ENCODE results near the gene GAK. TPM values are rescaled to one million over a fixed set of nuclear protein-coding genes. Genes with fewer than 3 reads are reported as not detected.
"Not testable (repeated sequence)": the region's sequence is repeated elsewhere in the genome, so short reads cannot be mapped to it uniquely, and the experiment has no call there.

Gene GAK
- polyA plus RNA-seq, 1 of the 3 experiments (the other 2 are of a cell fraction) = 35.9 TPM

GRCh38 chr4:978957-979701 is 47.0 kb upstream of the GAK start:
- ChIA-PET CTCF (no interaction called here), POLR2A (no interaction called here)
- H3K4me3 ChIP-seq (ENCODE audit: low read depth in 2 of 2, low read length in 1 of 2) = no peak overlapping the region
- H3K4me1 ChIP-seq (ENCODE audit: control insufficient read depth in 1 of 2, insufficient read depth in 2 of 2, low read depth in 1 of 2, low read length in 1 of 2) = peaks cover 0 to 4% of the 10 kb centered on the region in 2 experiments; a peak in 1 of 4 replicates
- WGBS (ENCODE audit: low lambda C conversion rate) = 83% methylated on average over 20 of the region's 20 CpGs
- H3K36me3 ChIP-seq (replicated peaks in 1 of 2; ENCODE audit: control insufficient read depth in 1 of 2, insufficient read depth in 2 of 2, low read length in 1 of 2) = no peaks in the 10 kb centered on the region
- H3K4me2 ChIP-seq = no peak overlapping the region
- no peak overlapping the region for H2AFZ ChIP-seq (ENCODE audit: low read depth)
- TF ChIP-seq RXRA (IDR thresholded peaks at IDR 0.05; ENCODE audit: borderline replicate concordance, low read depth) = no peak
- TF ChIP-seq RFX5 (IDR thresholded peaks at IDR 0.05; ENCODE audit: low read length) = no peak
- no peak for TF ChIP-seq JUND (IDR thresholded peaks at IDR 0.05)
- TF ChIP-seq MEF2A (IDR thresholded peaks at IDR 0.05; ENCODE audit: borderline replicate concordance, low read depth) = no peak
- no peak for TF ChIP-seq CHD2 (IDR thresholded peaks at IDR 0.05; ENCODE audit: low read length, partially characterized antibody)
- TF ChIP-seq, protein P1, sequence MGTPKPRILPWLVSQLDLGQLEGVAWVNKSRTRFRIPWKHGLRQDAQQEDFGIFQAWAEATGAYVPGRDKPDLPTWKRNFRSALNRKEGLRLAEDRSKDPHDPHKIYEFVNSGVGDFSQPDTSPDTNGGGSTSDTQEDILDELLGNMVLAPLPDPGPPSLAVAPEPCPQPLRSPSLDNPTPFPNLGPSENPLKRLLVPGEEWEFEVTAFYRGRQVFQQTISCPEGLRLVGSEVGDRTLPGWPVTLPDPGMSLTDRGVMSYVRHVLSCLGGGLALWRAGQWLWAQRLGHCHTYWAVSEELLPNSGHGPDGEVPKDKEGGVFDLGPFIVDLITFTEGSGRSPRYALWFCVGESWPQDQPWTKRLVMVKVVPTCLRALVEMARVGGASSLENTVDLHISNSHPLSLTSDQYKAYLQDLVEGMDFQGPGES (IDR thresholded peaks at IDR 0.05; ENCODE audit: low read depth, low read length) = no peak
- no peak for TF ChIP-seq TEAD4 (IDR thresholded peaks at IDR 0.05; ENCODE audit: borderline replicate concordance, insufficient read depth)
- no peak for TF ChIP-seq SIN3A (IDR thresholded peaks at IDR 0.05; ENCODE audit: borderline replicate concordance, low read depth, low read length)
- H3K9me2 ChIP-seq = no peaks in the 10 kb centered on the region
- H3K27ac ChIP-seq (ENCODE audit: low read depth in 2 of 2, low read length in 1 of 2) = no peak overlapping the region
- no peaks in the 10 kb centered on the region for H3K9me3 ChIP-seq
- H3K9ac ChIP-seq = no peak overlapping the region
- no peaks in the 10 kb centered on the region; the same call in 1 of the 2 replicates for H3K79me2 ChIP-seq (ENCODE audit: insufficient read depth)
- H3F3A ChIP-seq (replicated peaks; ENCODE audit: insufficient read depth) = no peaks in the 10 kb centered on the region
- H4K20me1 ChIP-seq (ENCODE audit: insufficient read depth) = no peaks in the 10 kb centered on the region
- DNase-seq = no peak
- H3K27me3 ChIP-seq (ENCODE audit: insufficient read depth) = no peaks in the 10 kb centered on the region

DNA sequence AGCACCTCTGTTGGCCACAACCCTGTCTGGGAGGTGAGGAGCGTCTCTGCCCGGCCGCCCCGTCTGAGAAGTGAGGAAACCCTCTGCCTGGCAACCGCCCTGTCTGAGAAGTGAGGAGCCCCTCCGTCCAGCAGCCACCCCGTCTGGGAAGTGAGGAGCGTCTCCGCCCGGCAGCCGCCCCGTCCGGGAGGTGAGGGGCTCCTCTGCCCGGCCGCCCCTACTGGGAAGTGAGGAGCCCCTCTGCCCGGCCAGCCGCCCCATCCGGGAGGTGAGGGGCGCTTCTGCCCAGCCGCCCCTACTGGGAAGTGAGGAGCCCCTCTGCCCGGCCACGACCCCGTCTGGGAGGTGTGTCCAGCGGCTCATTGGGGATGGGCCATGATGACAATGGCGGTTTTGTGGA is 43.9 kb upstream of the GAK start:
- H3K9me3 ChIP-seq; H3K4me3 ChIP-seq (ENCODE audit: low read depth in 2 of 2, low read length in 1 of 2); H3K9ac ChIP-seq; POLR2A ChIA-PET; H3K9me2 ChIP-seq; DNase-seq; H3K27me3 ChIP-seq (ENCODE audit: insufficient read depth); H3K27ac ChIP-seq (ENCODE audit: low read depth in 2 of 2, low read length in 1 of 2); H3K4me2 ChIP-seq; H3K36me3 ChIP-seq (replicated peaks in 1 of 2; ENCODE audit: control insufficient read depth in 1 of 2, insufficient read depth in 2 of 2, low read length in 1 of 2); H3F3A ChIP-seq (replicated peaks; ENCODE audit: insufficient read depth); H2AFZ ChIP-seq (ENCODE audit: low read depth); CTCF ChIA-PET: not testable (repeated sequence)
- Histone ChIP-seq H3K4me1 (ENCODE audit: control insufficient read depth in 1 of 2, insufficient read depth in 2 of 2, low read depth in 1 of 2, low read length in 1 of 2) (peaks cover 11 to 18% of the 10 kb centered on the region in 2 experiments; a peak in 2 of 4 replicates), H3K79me2 (ENCODE audit: insufficient read depth) (peaks cover 16% of the 10 kb centered on the region), H4K20me1 (ENCODE audit: insufficient read depth) (peaks cover 14% of the 10 kb centered on the region)
- 100% methylated on average over 2 of the region's 25 CpGs for WGBS (ENCODE audit: low lambda C conversion rate)

GRCh38 chr4:974668-975067 is 42.6 kb upstream of the GAK start:
- Histone ChIP-seq H3K79me2 (ENCODE audit: insufficient read depth) (peaks cover 18% of the 10 kb centered on the region; the same call in 1 of the 2 replicates), H2AFZ (ENCODE audit: low read depth) (no peak overlapping the region), H3K9me2 (no peaks in the 10 kb centered on the region), H3K4me2 (no peak overlapping the region), H3K36me3 (replicated peaks in 1 of 2; ENCODE audit: control insufficient read depth in 1 of 2, insufficient read depth in 2 of 2, low read length in 1 of 2) (no peaks in the 10 kb centered on the region), H3K4me3 (ENCODE audit: low read depth in 2 of 2, low read length in 1 of 2) (no peak overlapping the region), H3K9ac (no peak overlapping the region), H4K20me1 (ENCODE audit: insufficient read depth) (peaks cover 18% of the 10 kb centered on the region), H3K27me3 (ENCODE audit: insufficient read depth) (no peaks in the 10 kb centered on the region), H3K4me1 (ENCODE audit: control insufficient read depth in 1 of 2, insufficient read depth in 2 of 2, low read depth in 1 of 2, low read length in 1 of 2) (peaks cover 11 to 18% of the 10 kb centered on the region in 2 experiments; a peak in 2 of 4 replicates), H3K9me3 (no peaks in the 10 kb centered on the region), H3F3A (replicated peaks; ENCODE audit: insufficient read depth) (no peaks in the 10 kb centered on the region), H3K27ac (ENCODE audit: low read depth in 2 of 2, low read length in 1 of 2) (no peak overlapping the region)
- TF ChIP-seq, protein P2, sequence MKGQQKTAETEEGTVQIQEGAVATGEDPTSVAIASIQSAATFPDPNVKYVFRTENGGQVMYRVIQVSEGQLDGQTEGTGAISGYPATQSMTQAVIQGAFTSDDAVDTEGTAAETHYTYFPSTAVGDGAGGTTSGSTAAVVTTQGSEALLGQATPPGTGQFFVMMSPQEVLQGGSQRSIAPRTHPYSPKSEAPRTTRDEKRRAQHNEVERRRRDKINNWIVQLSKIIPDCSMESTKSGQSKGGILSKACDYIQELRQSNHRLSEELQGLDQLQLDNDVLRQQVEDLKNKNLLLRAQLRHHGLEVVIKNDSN (IDR thresholded peaks at IDR 0.05; ENCODE audit: borderline replicate concordance, low read depth) = no peak
- TF ChIP-seq TCF12 (IDR thresholded peaks at IDR 0.05) (no peak), EZH2phosphoT487 (IDR thresholded peaks at IDR 0.05; ENCODE audit: borderline replicate concordance, low read depth) (no peak), YY1 (IDR thresholded peaks at IDR 0.05; ENCODE audit: low read depth) (no peak), MEF2A (IDR thresholded peaks at IDR 0.05; ENCODE audit: borderline replicate concordance, low read depth) (no peak), CHD2 (IDR thresholded peaks at IDR 0.05; ENCODE audit: low read length, partially characterized antibody) (no peak), USF2 (IDR thresholded peaks at IDR 0.05; ENCODE audit: borderline replicate concordance, low read depth, low read length) (no peak), NFIC (IDR thresholded peaks at IDR 0.05; ENCODE audit: borderline replicate concordance) (no peak)
- TF ChIP-seq, protein P3, sequence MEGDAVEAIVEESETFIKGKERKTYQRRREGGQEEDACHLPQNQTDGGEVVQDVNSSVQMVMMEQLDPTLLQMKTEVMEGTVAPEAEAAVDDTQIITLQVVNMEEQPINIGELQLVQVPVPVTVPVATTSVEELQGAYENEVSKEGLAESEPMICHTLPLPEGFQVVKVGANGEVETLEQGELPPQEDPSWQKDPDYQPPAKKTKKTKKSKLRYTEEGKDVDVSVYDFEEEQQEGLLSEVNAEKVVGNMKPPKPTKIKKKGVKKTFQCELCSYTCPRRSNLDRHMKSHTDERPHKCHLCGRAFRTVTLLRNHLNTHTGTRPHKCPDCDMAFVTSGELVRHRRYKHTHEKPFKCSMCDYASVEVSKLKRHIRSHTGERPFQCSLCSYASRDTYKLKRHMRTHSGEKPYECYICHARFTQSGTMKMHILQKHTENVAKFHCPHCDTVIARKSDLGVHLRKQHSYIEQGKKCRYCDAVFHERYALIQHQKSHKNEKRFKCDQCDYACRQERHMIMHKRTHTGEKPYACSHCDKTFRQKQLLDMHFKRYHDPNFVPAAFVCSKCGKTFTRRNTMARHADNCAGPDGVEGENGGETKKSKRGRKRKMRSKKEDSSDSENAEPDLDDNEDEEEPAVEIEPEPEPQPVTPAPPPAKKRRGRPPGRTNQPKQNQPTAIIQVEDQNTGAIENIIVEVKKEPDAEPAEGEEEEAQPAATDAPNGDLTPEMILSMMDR (IDR thresholded peaks at IDR 0.05) = no peak
- 100% methylated on average over 1 of the region's 9 CpGs for WGBS (ENCODE audit: low lambda C conversion rate)
- CTCF ChIA-PET = interaction anchor here (1.3 kb wide), 1 partner anchor 13 kb away, joined by 5 read pairs; the partner anchor contains the start of gene IDUA
- no peak for DNase-seq
- POLR2A ChIA-PET = no interaction called here

Measured in SK-N-SH (cell line).